ENCODE results near the gene SLC22A1. TPM values are rescaled to one million over a fixed set of nuclear protein-coding genes. Genes with fewer than 3 reads are reported as not detected.

Gene SLC22A1
- total and polyA plus RNA-seq, 2 experiments from 2014 or later, result 6.7 to 12.9 TPM

DNA sequence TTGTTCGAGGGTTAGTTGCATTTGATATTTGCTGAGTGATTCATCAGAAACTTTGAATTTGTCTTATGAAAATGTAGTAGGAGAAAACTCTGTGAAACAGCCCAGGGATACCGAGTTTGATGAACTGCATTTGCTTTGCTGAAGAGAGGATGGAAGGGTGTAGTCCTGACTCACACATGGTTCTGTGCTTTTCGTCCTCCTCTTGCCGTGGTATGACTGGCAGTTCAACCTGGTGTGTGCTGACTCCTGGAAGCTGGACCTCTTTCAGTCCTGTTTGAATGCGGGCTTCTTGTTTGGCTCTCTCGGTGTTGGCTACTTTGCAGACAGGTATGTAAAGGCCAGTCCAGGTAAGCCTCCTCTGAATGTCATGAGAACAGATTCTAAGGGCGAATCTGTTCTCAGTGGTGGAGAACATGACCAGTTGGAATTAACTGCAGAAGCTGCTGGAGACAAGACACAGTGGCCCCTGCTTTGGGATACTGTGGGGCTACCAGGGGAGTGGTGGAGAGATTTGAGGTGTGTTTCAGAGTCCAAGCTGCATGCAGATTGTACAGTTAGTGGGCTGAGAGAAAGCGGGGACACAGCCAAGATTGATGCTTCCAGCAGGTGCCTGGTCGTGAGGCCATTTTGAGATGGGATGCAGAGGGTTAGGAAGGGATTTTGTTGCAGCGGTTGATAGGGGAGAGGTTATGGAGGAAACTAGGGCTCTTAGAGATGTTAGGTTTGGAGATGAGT lies 8.4 kb downstream of the SLC22A1 start:
- Histone ChIP-seq H3K4me3 (no peak overlapping the region), H3K36me3 (replicated peaks; ENCODE audit: insufficient read depth, low read depth) (no peaks in the 10 kb centered on the region), H3K79me2 (no peaks in the 10 kb centered on the region), H4K20me1 (ENCODE audit: insufficient read depth, poor library complexity, severe bottlenecking) (no peaks in the 10 kb centered on the region), H3K4me2 (no peak overlapping the region), H3K27me3 (no peaks in the 10 kb centered on the region), H3K9me2 (replicated peaks; ENCODE audit: insufficient read depth) (no peaks in the 10 kb centered on the region), H3K27ac (no peak overlapping the region), H3K4me1 (ENCODE audit: insufficient read depth) (peaks cover 5% of the 10 kb centered on the region), H3K9me3 (ENCODE audit: low read depth) (no peaks in the 10 kb centered on the region), H2AFZ (no peak overlapping the region)
- TF ChIP-seq EZH2phosphoT487 (IDR thresholded peaks at IDR 0.05; ENCODE audit: low read depth, severe bottlenecking, unreplicated experiment) (no peak), EZH2 (IDR thresholded peaks at IDR 0.05; ENCODE audit: borderline replicate concordance) (no peak)
- TF ChIP-seq, protein P1, sequence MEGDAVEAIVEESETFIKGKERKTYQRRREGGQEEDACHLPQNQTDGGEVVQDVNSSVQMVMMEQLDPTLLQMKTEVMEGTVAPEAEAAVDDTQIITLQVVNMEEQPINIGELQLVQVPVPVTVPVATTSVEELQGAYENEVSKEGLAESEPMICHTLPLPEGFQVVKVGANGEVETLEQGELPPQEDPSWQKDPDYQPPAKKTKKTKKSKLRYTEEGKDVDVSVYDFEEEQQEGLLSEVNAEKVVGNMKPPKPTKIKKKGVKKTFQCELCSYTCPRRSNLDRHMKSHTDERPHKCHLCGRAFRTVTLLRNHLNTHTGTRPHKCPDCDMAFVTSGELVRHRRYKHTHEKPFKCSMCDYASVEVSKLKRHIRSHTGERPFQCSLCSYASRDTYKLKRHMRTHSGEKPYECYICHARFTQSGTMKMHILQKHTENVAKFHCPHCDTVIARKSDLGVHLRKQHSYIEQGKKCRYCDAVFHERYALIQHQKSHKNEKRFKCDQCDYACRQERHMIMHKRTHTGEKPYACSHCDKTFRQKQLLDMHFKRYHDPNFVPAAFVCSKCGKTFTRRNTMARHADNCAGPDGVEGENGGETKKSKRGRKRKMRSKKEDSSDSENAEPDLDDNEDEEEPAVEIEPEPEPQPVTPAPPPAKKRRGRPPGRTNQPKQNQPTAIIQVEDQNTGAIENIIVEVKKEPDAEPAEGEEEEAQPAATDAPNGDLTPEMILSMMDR (IDR thresholded peaks at IDR 0.05; ENCODE audit: poor library complexity), result no peak
- WGBS (ENCODE audit: low lambda C conversion rate, missing lambda C conversion rate), result 87% methylated on average over 10 of the region's 10 CpGs
- DNase-seq (ENCODE audit: low spot score), result no peak

DNA sequence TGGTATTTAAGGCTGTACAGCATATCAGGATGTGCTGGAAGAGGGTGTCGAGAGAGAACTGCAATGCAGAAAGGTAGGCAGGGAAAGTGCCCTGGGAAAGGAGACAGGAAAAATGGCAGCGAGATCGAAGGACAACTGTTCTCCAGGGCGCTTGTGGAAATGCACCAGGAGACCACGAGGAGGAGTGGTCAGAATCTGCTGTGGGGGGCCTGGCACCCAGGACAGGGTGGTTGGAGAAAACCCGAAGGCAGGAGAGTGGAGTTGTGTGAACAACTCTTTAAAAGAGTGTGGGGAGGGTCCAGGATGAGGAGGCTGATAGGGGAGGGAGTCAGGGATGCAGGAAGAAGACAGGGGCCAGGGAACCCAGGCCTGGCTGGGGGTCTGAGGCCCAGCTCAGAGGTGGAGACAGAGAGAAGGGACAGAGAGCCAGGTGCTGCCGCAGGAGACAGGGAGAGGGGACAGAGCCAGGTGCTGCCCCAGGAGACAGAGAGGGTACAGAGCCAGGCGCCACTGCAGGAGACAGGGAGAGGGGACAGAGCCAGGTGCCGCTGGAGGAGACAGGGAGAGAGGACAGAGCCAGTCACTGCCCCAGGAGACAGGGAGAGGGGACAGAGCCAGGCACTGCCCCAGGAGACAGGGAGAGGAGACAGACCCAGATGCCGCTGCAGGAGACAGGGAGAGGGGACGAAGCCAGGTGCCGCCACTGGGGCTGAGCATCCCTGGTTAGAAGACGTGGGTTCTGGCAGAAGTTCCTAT lies 9.3 kb downstream of the SLC22A1 start:
- Histone ChIP-seq H3K4me1 (ENCODE audit: insufficient read depth) (peaks cover 6% of the 10 kb centered on the region), H3K9me3 (ENCODE audit: low read depth) (no peaks in the 10 kb centered on the region), H2AFZ (no peak overlapping the region), H3K4me3 (no peak overlapping the region), H3K4me2 (no peak overlapping the region), H4K20me1 (ENCODE audit: insufficient read depth, poor library complexity, severe bottlenecking) (no peaks in the 10 kb centered on the region), H3K27me3 (no peaks in the 10 kb centered on the region), H3K27ac (no peak overlapping the region), H3K79me2 (no peaks in the 10 kb centered on the region), H3K9me2 (replicated peaks; ENCODE audit: insufficient read depth) (no peaks in the 10 kb centered on the region), H3K36me3 (replicated peaks; ENCODE audit: insufficient read depth, low read depth) (no peaks in the 10 kb centered on the region)
- TF ChIP-seq EZH2phosphoT487 (IDR thresholded peaks at IDR 0.05; ENCODE audit: low read depth, severe bottlenecking, unreplicated experiment) (no peak), EZH2 (IDR thresholded peaks at IDR 0.05; ENCODE audit: borderline replicate concordance) (no peak)
- TF ChIP-seq, protein P1 (IDR thresholded peaks at IDR 0.05; ENCODE audit: poor library complexity), result no peak
- no peak for DNase-seq (ENCODE audit: low spot score)
- 98% methylated on average over 13 of the region's 13 CpGs for WGBS (ENCODE audit: low lambda C conversion rate, missing lambda C conversion rate)

DNA sequence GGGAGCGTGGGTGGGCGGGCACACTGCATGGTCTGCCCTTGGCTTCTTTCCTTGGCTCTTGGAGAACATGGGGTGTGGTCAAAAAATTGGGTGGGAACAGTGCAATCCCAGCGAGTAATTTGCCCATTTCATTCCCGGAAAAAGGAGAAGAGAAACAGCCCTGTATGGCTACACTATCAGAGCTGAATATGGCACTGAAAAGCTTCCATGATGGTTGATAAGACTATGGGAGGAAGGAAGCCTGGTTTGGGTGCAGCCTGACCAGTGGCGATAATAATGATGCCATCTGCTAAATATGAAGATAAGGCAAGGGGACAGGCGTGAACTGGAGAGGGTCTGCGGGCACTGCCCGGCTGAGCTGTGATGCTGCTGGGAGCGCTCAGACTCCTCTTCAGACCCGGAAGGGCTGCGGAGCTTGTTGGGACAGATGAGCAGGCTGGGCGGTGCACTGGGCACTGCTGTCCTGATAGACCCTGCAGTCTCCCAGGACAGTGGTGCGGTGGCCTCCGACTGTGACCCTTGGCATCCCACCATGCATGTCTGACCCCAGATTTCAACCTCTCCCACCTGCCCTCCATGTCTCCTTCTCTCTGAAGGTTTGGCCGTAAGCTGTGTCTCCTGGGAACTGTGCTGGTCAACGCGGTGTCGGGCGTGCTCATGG lies 10.2 kb downstream of the SLC22A1 start:
- Histone ChIP-seq H2AFZ (no peak overlapping the region), H3K4me2 (no peak overlapping the region), H3K27ac (no peak overlapping the region), H3K9me3 (ENCODE audit: low read depth) (no peaks in the 10 kb centered on the region), H3K4me1 (ENCODE audit: insufficient read depth) (peaks cover 6% of the 10 kb centered on the region), H4K20me1 (ENCODE audit: insufficient read depth, poor library complexity, severe bottlenecking) (no peaks in the 10 kb centered on the region), H3K79me2 (no peaks in the 10 kb centered on the region), H3K36me3 (replicated peaks; ENCODE audit: insufficient read depth, low read depth) (no peaks in the 10 kb centered on the region), H3K27me3 (no peaks in the 10 kb centered on the region), H3K9me2 (replicated peaks; ENCODE audit: insufficient read depth) (no peaks in the 10 kb centered on the region), H3K4me3 (no peak overlapping the region)
- TF ChIP-seq, protein P1 (IDR thresholded peaks at IDR 0.05; ENCODE audit: poor library complexity), result no peak
- TF ChIP-seq EZH2 (IDR thresholded peaks at IDR 0.05; ENCODE audit: borderline replicate concordance) (no peak), EZH2phosphoT487 (IDR thresholded peaks at IDR 0.05; ENCODE audit: low read depth, severe bottlenecking, unreplicated experiment) (no peak)
- no peak for DNase-seq (ENCODE audit: low spot score)
- 98% methylated on average over 17 of the region's 19 CpGs for WGBS (ENCODE audit: low lambda C conversion rate, missing lambda C conversion rate)
